Duodenal mucosa (tissue), 2 donors: ENCODE data around the gene PASK.
"Not testable (repeated sequence)": the region's sequence is repeated elsewhere in the genome, so short reads cannot be mapped to it uniquely, and the experiment has no call there.

ENCODE experiments used
- H3K27ac ChIP-seq: one replicate; pipeline ENCODE4 v1.7.0; 2013; ENCODE audit warnings: low read depth, low read length
- H3K27me3 ChIP-seq, 2 donors: one replicate each; pipeline ENCODE4 v1.7.0; 2013; ENCODE audit warnings: low read length in 2 of 2, control low read depth in 1 of 2; ENCODE audit not compliant: insufficient read depth in 2 of 2, control insufficient read depth in 1 of 2
- H3K36me3 ChIP-seq, 2 donors: one replicate each; pipeline ENCODE4 v1.7.0; 2013; ENCODE audit warnings: low read length in 2 of 2, control low read depth in 1 of 2; ENCODE audit not compliant: insufficient read depth in 2 of 2, control insufficient read depth in 1 of 2
- H3K4me1 ChIP-seq, 2 donors: one replicate each; pipeline ENCODE4 v1.7.0; 2013; ENCODE audit warnings: low read length in 2 of 2, control low read depth in 1 of 2; ENCODE audit not compliant: insufficient read depth in 2 of 2, control insufficient read depth in 1 of 2
- H3K4me3 ChIP-seq, 2 donors: one replicate each; pipeline ENCODE4 v1.7.0; 2013; ENCODE audit warnings: low read length in 2 of 2, low read depth in 1 of 2
- H3K9ac ChIP-seq, 2 donors: one replicate each; pipeline ENCODE4 v1.7.0; 2013; ENCODE audit warnings: low read length in 2 of 2, low read depth in 1 of 2
- H3K9me3 ChIP-seq, 2 donors: one replicate each; pipeline ENCODE4 v1.7.0; 2013; ENCODE audit warnings: low read length in 2 of 2, control low read depth in 1 of 2; ENCODE audit not compliant: control insufficient read depth in 1 of 2

PASK gene

GRCh38 chr2:241095594-241096290 is 53.5 kb downstream of the PASK start:
- no peaks in the 10 kb centered on the region for H3K27me3 ChIP-seq
- peaks cover 49 to 93% of the 10 kb centered on the region in 2 donors for H3K36me3 ChIP-seq
- no peaks in the 10 kb centered on the region for H3K9me3 ChIP-seq
- no peak overlapping the region for H3K9ac ChIP-seq
- no peak overlapping the region for H3K27ac ChIP-seq
- no peak overlapping the region for H3K4me3 ChIP-seq
- peaks cover 9 to 15% of the 10 kb centered on the region in 2 donors for H3K4me1 ChIP-seq

- Histone ChIP-seq H3K4me1 (peaks cover 6 to 8% of the 10 kb centered on the region in 2 donors), H3K9ac (no peak overlapping the region), H3K9me3 (no peaks in the 10 kb centered on the region), H3K27ac (no peak overlapping the region), H3K36me3 (peaks cover 49 to 94% of the 10 kb centered on the region in 2 donors), H3K4me3 (no peak overlapping the region), H3K27me3 (no peaks in the 10 kb centered on the region)
Observed at GRCh38 chr2:241094924-241095420, 54.3 kb downstream of the PASK start.

GRCh38 chr2:241094172-241094571 is 55.1 kb downstream of the PASK start:
- Histone ChIP-seq H3K36me3 (peaks cover 55 to 94% of the 10 kb centered on the region in 2 donors), H3K9me3 (no peaks in the 10 kb centered on the region), H3K27me3 (no peaks in the 10 kb centered on the region), H3K27ac (no peak overlapping the region), H3K9ac (no peak overlapping the region), H3K4me3 (no peak overlapping the region), H3K4me1 (peaks cover 3 to 6% of the 10 kb centered on the region in 2 donors)

GRCh38 chr2:241093133-241093781 is 56.0 kb downstream of the PASK start:
- H3K27ac ChIP-seq, H3K4me1 ChIP-seq, H3K4me3 ChIP-seq, H3K9me3 ChIP-seq, H3K27me3 ChIP-seq, H3K9ac ChIP-seq: not testable (repeated sequence)
- H3K36me3 ChIP-seq: peaks cover 61 to 96% of the 10 kb centered on the region in 2 donors

GRCh38 chr2:241092677-241093076 is 56.6 kb downstream of the PASK start:
- H3K27me3 ChIP-seq: no peaks in the 10 kb centered on the region
- H3K9me3 ChIP-seq: no peaks in the 10 kb centered on the region
- no peak overlapping the region for H3K27ac ChIP-seq
- H3K9ac ChIP-seq: no peak overlapping the region
- no peak overlapping the region for H3K4me3 ChIP-seq
- H3K4me1 ChIP-seq: no peaks in the 10 kb centered on the region
- peaks cover 66 to 97% of the 10 kb centered on the region in 2 donors for H3K36me3 ChIP-seq

GRCh38 chr2:241091734-241092445 is 57.4 kb downstream of the PASK start:
- H3K4me3 ChIP-seq: no peak overlapping the region
- H3K4me1 ChIP-seq: no peaks in the 10 kb centered on the region
- H3K9me3 ChIP-seq: no peaks in the 10 kb centered on the region
- no peak overlapping the region for H3K27ac ChIP-seq
- H3K27me3 ChIP-seq: no peaks in the 10 kb centered on the region
- H3K36me3 ChIP-seq: peaks cover 66 to 97% of the 10 kb centered on the region in 2 donors
- no peak overlapping the region for H3K9ac ChIP-seq

- no peak overlapping the region for H3K27ac ChIP-seq
- H3K4me1 ChIP-seq: no peaks in the 10 kb centered on the region
- H3K27me3 ChIP-seq: no peaks in the 10 kb centered on the region
- H3K4me3 ChIP-seq: no peak overlapping the region
- H3K36me3 ChIP-seq: peaks cover 68 to 97% of the 10 kb centered on the region in 2 donors
- no peaks in the 10 kb centered on the region for H3K9me3 ChIP-seq
- no peak overlapping the region for H3K9ac ChIP-seq
Observed at GRCh38 chr2:241091201-241091600, 58.1 kb downstream of the PASK start.

GRCh38 chr2:241088791-241089732 is 60.2 kb downstream of the PASK start:
- H3K36me3 ChIP-seq: peaks cover 59 to 79% of the 10 kb centered on the region in 2 donors

GRCh38 chr2:241088376-241088775 is 60.9 kb downstream of the PASK start:
- no peak overlapping the region for H3K9ac ChIP-seq
- no peak overlapping the region for H3K4me3 ChIP-seq
- no peaks in the 10 kb centered on the region for H3K9me3 ChIP-seq
- H3K4me1 ChIP-seq: no peaks in the 10 kb centered on the region
- H3K27ac ChIP-seq: no peak overlapping the region
- H3K36me3 ChIP-seq: peaks cover 53 to 72% of the 10 kb centered on the region in 2 donors
- no peaks in the 10 kb centered on the region for H3K27me3 ChIP-seq

More at GRCh38 chr2:241088791-241089732, 60.2 kb downstream of the PASK start:
- no peaks in the 10 kb centered on the region for H3K4me1 ChIP-seq
- H3K27ac ChIP-seq: no peak overlapping the region
- no peak overlapping the region for H3K9ac ChIP-seq
- no peaks in the 10 kb centered on the region for H3K27me3 ChIP-seq
- H3K4me3 ChIP-seq: no peak overlapping the region
- H3K9me3 ChIP-seq: no peaks in the 10 kb centered on the region
